Measurements from ENCODE around the gene CDH4.

GRCh38 chr20:61596687-61597330 is 344.7 kb downstream of the CDH4 start:
- TF ChIP-seq NR2C2 (CRISPR knock-in tag; IDR thresholded peaks at IDR 0.05), result no peak
- TF ChIP-seq, protein P1, sequence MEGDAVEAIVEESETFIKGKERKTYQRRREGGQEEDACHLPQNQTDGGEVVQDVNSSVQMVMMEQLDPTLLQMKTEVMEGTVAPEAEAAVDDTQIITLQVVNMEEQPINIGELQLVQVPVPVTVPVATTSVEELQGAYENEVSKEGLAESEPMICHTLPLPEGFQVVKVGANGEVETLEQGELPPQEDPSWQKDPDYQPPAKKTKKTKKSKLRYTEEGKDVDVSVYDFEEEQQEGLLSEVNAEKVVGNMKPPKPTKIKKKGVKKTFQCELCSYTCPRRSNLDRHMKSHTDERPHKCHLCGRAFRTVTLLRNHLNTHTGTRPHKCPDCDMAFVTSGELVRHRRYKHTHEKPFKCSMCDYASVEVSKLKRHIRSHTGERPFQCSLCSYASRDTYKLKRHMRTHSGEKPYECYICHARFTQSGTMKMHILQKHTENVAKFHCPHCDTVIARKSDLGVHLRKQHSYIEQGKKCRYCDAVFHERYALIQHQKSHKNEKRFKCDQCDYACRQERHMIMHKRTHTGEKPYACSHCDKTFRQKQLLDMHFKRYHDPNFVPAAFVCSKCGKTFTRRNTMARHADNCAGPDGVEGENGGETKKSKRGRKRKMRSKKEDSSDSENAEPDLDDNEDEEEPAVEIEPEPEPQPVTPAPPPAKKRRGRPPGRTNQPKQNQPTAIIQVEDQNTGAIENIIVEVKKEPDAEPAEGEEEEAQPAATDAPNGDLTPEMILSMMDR (IDR thresholded peaks at IDR 0.05), result no peak
- TF ChIP-seq, protein P2, sequence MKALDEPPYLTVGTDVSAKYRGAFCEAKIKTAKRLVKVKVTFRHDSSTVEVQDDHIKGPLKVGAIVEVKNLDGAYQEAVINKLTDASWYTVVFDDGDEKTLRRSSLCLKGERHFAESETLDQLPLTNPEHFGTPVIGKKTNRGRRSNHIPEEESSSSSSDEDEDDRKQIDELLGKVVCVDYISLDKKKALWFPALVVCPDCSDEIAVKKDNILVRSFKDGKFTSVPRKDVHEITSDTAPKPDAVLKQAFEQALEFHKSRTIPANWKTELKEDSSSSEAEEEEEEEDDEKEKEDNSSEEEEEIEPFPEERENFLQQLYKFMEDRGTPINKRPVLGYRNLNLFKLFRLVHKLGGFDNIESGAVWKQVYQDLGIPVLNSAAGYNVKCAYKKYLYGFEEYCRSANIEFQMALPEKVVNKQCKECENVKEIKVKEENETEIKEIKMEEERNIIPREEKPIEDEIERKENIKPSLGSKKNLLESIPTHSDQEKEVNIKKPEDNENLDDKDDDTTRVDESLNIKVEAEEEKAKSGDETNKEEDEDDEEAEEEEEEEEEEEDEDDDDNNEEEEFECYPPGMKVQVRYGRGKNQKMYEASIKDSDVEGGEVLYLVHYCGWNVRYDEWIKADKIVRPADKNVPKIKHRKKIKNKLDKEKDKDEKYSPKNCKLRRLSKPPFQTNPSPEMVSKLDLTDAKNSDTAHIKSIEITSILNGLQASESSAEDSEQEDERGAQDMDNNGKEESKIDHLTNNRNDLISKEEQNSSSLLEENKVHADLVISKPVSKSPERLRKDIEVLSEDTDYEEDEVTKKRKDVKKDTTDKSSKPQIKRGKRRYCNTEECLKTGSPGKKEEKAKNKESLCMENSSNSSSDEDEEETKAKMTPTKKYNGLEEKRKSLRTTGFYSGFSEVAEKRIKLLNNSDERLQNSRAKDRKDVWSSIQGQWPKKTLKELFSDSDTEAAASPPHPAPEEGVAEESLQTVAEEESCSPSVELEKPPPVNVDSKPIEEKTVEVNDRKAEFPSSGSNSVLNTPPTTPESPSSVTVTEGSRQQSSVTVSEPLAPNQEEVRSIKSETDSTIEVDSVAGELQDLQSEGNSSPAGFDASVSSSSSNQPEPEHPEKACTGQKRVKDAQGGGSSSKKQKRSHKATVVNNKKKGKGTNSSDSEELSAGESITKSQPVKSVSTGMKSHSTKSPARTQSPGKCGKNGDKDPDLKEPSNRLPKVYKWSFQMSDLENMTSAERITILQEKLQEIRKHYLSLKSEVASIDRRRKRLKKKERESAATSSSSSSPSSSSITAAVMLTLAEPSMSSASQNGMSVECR (CRISPR knock-in tag; IDR thresholded peaks at IDR 0.05; ENCODE audit: borderline replicate concordance), result no peak
